ENCODE results near the gene ZNF792.

ZNF792 gene

GRCh38 chr19:34967551-34967950, 3.5 kb upstream of the ZNF792 start:
- TF ChIP-seq, protein P1, sequence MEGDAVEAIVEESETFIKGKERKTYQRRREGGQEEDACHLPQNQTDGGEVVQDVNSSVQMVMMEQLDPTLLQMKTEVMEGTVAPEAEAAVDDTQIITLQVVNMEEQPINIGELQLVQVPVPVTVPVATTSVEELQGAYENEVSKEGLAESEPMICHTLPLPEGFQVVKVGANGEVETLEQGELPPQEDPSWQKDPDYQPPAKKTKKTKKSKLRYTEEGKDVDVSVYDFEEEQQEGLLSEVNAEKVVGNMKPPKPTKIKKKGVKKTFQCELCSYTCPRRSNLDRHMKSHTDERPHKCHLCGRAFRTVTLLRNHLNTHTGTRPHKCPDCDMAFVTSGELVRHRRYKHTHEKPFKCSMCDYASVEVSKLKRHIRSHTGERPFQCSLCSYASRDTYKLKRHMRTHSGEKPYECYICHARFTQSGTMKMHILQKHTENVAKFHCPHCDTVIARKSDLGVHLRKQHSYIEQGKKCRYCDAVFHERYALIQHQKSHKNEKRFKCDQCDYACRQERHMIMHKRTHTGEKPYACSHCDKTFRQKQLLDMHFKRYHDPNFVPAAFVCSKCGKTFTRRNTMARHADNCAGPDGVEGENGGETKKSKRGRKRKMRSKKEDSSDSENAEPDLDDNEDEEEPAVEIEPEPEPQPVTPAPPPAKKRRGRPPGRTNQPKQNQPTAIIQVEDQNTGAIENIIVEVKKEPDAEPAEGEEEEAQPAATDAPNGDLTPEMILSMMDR (IDR thresholded peaks at IDR 0.05), result no peak

- TF ChIP-seq, protein P1 (IDR thresholded peaks at IDR 0.05), result no peak
Observed at GRCh38 chr19:34964598-34964997, 569 bp upstream of the ZNF792 start.

- TF ChIP-seq, protein P1 (IDR thresholded peaks at IDR 0.05), result no peak
Observed at GRCh38 chr19:34962687-34963572, 1.1 kb downstream of the ZNF792 start.

- TF ChIP-seq, protein P1 (IDR thresholded peaks at IDR 0.05), result no peak
Observed at GRCh38 chr19:34961775-34962686, 2.0 kb downstream of the ZNF792 start.

DNA sequence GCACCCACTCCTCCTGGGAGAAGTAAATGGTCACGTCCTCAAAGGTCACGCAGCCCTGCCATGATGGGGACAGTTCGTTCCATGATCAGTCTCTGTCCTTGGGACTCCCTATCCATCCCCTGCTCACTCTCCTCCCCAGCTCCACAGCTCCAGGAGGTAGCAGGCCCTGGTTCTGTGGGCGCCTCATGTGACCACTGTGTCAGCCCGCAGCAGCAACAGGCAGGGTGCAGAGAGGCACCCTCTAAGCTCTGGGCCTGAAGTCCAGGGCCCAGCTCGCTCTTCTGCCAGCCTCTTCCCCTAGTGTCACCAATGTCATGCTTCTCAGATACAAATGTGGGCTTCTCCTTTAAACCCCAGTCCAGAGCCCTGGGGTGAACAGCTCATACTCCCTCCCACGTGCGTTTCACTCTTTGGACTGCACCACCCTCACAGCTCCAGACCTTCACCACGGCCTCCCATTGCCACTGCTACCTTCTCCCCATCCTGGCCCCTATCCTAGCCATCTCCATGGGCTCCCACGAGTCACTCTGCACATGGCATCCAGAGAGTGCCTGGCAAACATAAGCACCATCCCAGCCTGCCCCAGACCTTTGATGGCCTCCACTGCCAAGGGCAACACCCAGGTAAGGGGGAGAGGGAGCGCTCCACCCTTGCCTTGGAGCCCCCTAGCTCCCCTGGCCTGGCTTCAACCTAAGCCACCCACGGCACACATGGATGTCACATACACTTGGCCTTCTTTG, 2.9 kb downstream of the ZNF792 start:
- TF ChIP-seq, protein P1 (IDR thresholded peaks at IDR 0.05), result no peak

GRCh38 chr19:34960103-34960805, 3.8 kb downstream of the ZNF792 start:
- TF ChIP-seq, protein P1 (IDR thresholded peaks at IDR 0.05), result no peak
